Osteoblast (primary cell): ENCODE measurements around the gene VMAC. TPM values are rescaled to one million over a fixed set of nuclear protein-coding genes. Genes with fewer than 3 reads are reported as not detected.

ENCODE experiments used
- DNase-seq: peaks from one replicate; pipeline ENCODE4 v3.0.0; 2011; ENCODE audit warnings: low spot score, mixed read lengths; ENCODE audit not compliant: insufficient read length; ENCODE audit errors: missing footprints
- H2AFZ ChIP-seq: 2 replicates; pipeline ENCODE4 v1.6.0; 2011; ENCODE audit warnings: mild to moderate bottlenecking, low read length
- H3K27ac ChIP-seq: 2 replicates; pipeline ENCODE4 v1.5.1; 2011; ENCODE audit warnings: mild to moderate bottlenecking, low read depth, low read length, moderate library complexity
- H3K27me3 ChIP-seq: 2 replicates; pipeline ENCODE4 v1.6.0; 2012; ENCODE audit warnings: mild to moderate bottlenecking, control low read depth, inconsistent platforms, low read length, moderate library complexity; ENCODE audit not compliant: insufficient read depth
- H3K36me3 ChIP-seq: 2 replicates; pipeline ENCODE4 v1.5.1; 2011; ENCODE audit warnings: mild to moderate bottlenecking, low read length, control low read depth, moderate library complexity; ENCODE audit not compliant: insufficient read depth
- H3K4me1 ChIP-seq: 2 replicates; pipeline ENCODE4 v1.5.1; 2011; ENCODE audit warnings: mild to moderate bottlenecking, low read length, control low read depth, moderate library complexity; ENCODE audit not compliant: insufficient read depth
- H3K4me2 ChIP-seq: 2 replicates; pipeline ENCODE4 v1.6.0; 2011; ENCODE audit warnings: mild to moderate bottlenecking, low read length; ENCODE audit not compliant: insufficient read depth
- H3K4me3 ChIP-seq: fragments of 200-600 bp; sonication (generic); 3 replicates; pipeline ENCODE4 v1.5.1; 2012; ENCODE audit warnings: mild to moderate bottlenecking, low read length, inconsistent platforms; ENCODE audit not compliant: insufficient read depth
- H3K79me2 ChIP-seq: 2 replicates; pipeline ENCODE4 v1.6.0; 2012; ENCODE audit warnings: mild to moderate bottlenecking, low read length, control low read depth, inconsistent platforms; ENCODE audit not compliant: insufficient read depth
- H3K9me3 ChIP-seq: 2 replicates; pipeline ENCODE4 v1.5.1; 2011; ENCODE audit warnings: low read depth, low read length, control low read depth
- H4K20me1 ChIP-seq: 2 replicates; pipeline ENCODE4 v1.6.0; 2012; ENCODE audit warnings: mild to moderate bottlenecking, low read length, control low read depth; ENCODE audit not compliant: insufficient read depth
- total RNA-seq: library from RNA; depleted of rRNA; stranded (reverse); fragments of >200 nt; gene quantifications from 2 replicates; pipeline ENCODE4 v1.2.3, GENCODE V29; 2012
- TF ChIP-seq, protein P1 (sequence below): IDR thresholded peaks from 2 replicates; pipeline ENCODE4 v1.5.1; 2011; ENCODE audit warnings: mild to moderate bottlenecking, low read depth, low read length, moderate library complexity; ENCODE audit errors: extremely low read depth

Gene VMAC
- total RNA-seq, 1 donor, result 12.3 TPM

DNA sequence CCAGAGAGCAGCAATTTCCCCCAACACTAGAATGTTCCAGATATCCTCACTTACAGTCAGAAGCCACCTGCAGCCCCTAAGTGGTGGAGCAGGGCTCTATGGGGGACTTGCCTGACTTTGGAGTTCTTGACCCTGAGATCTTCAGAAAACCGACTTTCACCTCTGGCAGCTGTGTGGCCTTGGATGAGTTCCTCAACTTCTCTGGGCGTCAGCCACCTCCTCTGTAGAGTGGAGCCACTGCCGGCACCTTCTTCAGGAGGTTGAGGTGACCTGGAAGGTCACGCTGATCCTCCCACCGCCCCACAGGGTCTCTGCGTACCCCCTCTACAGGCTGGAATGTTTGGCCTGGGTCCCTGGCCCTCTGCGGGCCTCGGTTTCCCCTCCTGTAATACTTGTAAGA lies 27.2 kb upstream of the VMAC start:
- no peak for DNase-seq
- TF ChIP-seq, protein P1, sequence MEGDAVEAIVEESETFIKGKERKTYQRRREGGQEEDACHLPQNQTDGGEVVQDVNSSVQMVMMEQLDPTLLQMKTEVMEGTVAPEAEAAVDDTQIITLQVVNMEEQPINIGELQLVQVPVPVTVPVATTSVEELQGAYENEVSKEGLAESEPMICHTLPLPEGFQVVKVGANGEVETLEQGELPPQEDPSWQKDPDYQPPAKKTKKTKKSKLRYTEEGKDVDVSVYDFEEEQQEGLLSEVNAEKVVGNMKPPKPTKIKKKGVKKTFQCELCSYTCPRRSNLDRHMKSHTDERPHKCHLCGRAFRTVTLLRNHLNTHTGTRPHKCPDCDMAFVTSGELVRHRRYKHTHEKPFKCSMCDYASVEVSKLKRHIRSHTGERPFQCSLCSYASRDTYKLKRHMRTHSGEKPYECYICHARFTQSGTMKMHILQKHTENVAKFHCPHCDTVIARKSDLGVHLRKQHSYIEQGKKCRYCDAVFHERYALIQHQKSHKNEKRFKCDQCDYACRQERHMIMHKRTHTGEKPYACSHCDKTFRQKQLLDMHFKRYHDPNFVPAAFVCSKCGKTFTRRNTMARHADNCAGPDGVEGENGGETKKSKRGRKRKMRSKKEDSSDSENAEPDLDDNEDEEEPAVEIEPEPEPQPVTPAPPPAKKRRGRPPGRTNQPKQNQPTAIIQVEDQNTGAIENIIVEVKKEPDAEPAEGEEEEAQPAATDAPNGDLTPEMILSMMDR, result no peak

DNA sequence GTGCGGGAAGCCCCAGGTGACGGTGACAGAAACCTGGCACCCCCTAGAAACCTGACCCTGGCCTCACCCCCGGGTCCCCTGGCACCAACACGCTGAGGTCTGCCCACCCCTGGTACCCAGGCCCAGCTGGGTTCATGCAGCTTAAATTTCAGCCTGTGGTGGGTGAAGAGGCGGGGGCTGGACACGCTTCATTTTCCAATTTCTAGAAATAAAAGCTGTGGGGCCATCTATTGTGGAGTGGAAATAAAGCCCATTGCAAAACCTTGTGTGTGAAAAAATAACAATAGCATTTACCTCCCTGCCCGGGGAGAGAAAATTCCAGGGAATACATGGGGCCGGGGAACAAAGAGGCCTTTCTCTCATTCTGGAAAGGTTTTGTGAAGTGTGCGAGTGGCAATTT lies 26.8 kb upstream of the VMAC start:
- DNase-seq, result peak; percentile 42
- Histone ChIP-seq H3K27me3 (peaks cover 6% of the 10 kb centered on the region), H3K4me1 (peaks cover 6% of the 10 kb centered on the region), H3K27ac (no peak overlapping the region), H3K4me3 (no peak overlapping the region), H3K79me2 (no peaks in the 10 kb centered on the region), H3K9me3 (no peaks in the 10 kb centered on the region), H3K36me3 (no peaks in the 10 kb centered on the region), H2AFZ (no peak overlapping the region), H4K20me1 (no peaks in the 10 kb centered on the region), H3K4me2 (no peak overlapping the region)
- TF ChIP-seq, protein P1, result no peak

More for the DNA sequence above, 27.2 kb upstream of the VMAC start:
- no peak overlapping the region for H2AFZ ChIP-seq
- H3K9me3 ChIP-seq, result no peaks in the 10 kb centered on the region
- H3K4me3 ChIP-seq, result no peak overlapping the region
- H3K27me3 ChIP-seq, result peaks cover 6% of the 10 kb centered on the region
- H3K36me3 ChIP-seq, result no peaks in the 10 kb centered on the region
- no peak overlapping the region for H3K27ac ChIP-seq
- H3K4me1 ChIP-seq, result peaks cover 6% of the 10 kb centered on the region
- no peaks in the 10 kb centered on the region for H4K20me1 ChIP-seq
- H3K4me2 ChIP-seq, result no peak overlapping the region
- no peaks in the 10 kb centered on the region for H3K79me2 ChIP-seq

DNA sequence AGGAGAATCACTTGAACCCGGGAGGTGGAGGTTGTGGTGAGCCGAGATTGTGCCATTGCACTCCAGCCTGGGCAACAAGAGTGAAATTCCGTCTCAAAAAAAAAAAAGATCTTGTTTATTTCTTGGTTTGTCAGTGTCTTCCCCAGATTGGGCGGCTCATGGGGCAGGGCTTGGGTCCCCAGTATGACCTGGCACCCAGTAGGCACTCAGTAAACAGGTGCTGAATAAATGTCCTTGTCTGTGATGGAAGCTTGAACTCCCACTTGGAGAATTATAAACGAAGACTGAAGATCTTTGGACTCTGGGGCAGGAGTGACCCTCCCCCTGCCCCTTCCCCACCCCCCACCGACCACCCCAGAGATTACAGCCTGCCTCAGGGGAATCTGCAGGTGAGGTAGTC lies 24.5 kb upstream of the VMAC start:
- H3K27me3 ChIP-seq, result peaks cover 6% of the 10 kb centered on the region
- DNase-seq, result peak; percentile 71
- no peaks in the 10 kb centered on the region for H4K20me1 ChIP-seq
- no peaks in the 10 kb centered on the region for H3K79me2 ChIP-seq
- H3K27ac ChIP-seq, result no peak overlapping the region
- no peak overlapping the region for H2AFZ ChIP-seq
- H3K36me3 ChIP-seq, result no peaks in the 10 kb centered on the region
- TF ChIP-seq, protein P1, result no peak
- H3K4me1 ChIP-seq, result peaks cover 6% of the 10 kb centered on the region
- no peaks in the 10 kb centered on the region for H3K9me3 ChIP-seq
- no peak overlapping the region for H3K4me3 ChIP-seq
- H3K4me2 ChIP-seq, result peak overlapping the region; percentile 43

DNA sequence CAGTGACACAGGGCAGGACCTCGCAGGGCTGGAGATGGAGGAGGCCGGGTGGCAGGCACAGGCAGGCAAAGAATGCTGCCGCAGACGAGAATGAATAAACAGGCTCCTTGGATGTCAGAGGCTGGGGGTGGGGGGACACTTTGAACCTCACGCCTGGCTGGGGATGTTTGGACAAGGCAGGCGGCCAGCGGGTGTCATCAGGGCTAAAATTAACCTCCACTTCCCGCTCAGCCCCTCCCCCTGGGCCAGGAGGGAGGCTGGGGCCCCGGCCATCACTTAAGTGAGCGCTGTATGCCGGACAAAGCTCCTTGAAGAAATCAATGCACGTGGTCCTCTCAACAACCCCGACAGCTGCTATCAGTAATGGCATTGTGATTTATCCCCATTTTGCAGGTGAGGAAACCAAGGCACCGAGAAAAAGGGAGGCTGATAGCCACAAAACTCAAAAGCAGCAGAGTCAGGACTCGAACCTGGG lies 24.0 kb upstream of the VMAC start:
- H3K36me3 ChIP-seq, result no peaks in the 10 kb centered on the region
- no peaks in the 10 kb centered on the region for H3K79me2 ChIP-seq
- no peak overlapping the region for H2AFZ ChIP-seq
- H3K4me1 ChIP-seq, result peaks cover 6% of the 10 kb centered on the region
- H3K27me3 ChIP-seq, result peaks cover 6% of the 10 kb centered on the region
- DNase-seq, result peak; percentile 90
- H3K4me3 ChIP-seq, result peak overlapping the region; percentile 25
- no peak overlapping the region for H3K27ac ChIP-seq
- peak overlapping the region; percentile 43 for H3K4me2 ChIP-seq
- TF ChIP-seq, protein P1, result no peak
- no peaks in the 10 kb centered on the region for H4K20me1 ChIP-seq
- no peaks in the 10 kb centered on the region for H3K9me3 ChIP-seq
